ENCODE data around the gene PSMB7.

DNA sequence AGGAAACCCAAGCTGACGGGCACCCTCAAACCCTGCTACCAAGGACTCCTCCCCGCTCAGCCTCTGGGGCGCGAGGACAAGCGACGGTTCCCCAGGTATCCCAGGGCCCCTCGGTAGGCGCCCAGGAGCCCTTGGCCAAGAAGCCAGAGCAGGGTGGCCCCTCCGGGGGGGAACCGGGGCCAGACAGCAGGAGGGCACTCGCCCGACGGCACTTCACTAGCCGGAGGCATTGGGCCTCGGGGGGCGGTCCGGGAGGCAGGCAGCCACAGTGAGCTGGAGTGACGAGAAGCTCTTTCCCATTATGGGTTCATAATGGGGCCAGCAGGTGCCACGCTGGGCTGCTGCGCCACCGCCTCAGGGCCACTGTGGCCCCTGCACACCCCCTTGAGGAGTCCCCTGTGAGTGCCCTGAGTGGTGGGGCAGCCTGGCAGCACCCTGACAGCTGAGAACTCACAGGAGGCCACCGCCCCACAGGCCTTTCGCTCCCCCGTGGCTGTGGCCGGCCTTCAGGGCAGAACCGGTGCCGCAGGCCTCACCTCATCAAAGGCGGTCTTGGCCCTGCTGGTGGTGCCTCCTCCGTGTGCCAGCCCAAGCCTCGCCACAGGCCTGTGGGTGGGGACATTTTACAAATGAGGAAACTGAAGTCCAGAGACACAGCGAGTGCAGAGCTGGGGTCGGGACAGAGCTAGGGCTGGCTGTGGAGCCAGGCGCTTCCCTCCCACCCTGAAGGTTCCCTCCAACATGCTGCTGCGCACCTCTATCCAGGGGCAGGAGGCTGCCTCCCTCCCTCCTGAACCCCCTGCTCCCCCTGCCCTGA is 68.7 kb downstream of the PSMB7 start:
- TF ChIP-seq, protein P1, sequence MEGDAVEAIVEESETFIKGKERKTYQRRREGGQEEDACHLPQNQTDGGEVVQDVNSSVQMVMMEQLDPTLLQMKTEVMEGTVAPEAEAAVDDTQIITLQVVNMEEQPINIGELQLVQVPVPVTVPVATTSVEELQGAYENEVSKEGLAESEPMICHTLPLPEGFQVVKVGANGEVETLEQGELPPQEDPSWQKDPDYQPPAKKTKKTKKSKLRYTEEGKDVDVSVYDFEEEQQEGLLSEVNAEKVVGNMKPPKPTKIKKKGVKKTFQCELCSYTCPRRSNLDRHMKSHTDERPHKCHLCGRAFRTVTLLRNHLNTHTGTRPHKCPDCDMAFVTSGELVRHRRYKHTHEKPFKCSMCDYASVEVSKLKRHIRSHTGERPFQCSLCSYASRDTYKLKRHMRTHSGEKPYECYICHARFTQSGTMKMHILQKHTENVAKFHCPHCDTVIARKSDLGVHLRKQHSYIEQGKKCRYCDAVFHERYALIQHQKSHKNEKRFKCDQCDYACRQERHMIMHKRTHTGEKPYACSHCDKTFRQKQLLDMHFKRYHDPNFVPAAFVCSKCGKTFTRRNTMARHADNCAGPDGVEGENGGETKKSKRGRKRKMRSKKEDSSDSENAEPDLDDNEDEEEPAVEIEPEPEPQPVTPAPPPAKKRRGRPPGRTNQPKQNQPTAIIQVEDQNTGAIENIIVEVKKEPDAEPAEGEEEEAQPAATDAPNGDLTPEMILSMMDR (conservative IDR thresholded peaks at IDR 0.05 in 1 of 2, IDR thresholded peaks at IDR 0.05 in 1 of 2; ENCODE audit: extremely low read depth in 1 of 2, insufficient read depth in 1 of 2, low read depth in 1 of 2, low read length in 2 of 2) = no peak
- no peak for TF ChIP-seq EZH2 (IDR thresholded peaks at IDR 0.05; ENCODE audit: borderline replicate concordance, low read length)

Measured in mammary epithelial cell (primary cell).